Panc1 (cell line): ENCODE data around the gene KRTAP10-2. TPM values are rescaled to one million over a fixed set of nuclear protein-coding genes. Genes with fewer than 3 reads are reported as not detected.
"Not testable (repeated sequence)": the region's sequence is repeated elsewhere in the genome, so short reads cannot be mapped to it uniquely, and the experiment has no call there.

Experiments used
- ATAC-seq: fragments of 200-7000 bp; cut with Tn5 transposase; 2 replicates; pipeline ENCODE4 v1.9.1; 2020; ENCODE audit warnings: mild to moderate bottlenecking, moderate library complexity
- BruUV-seq: library from RNA; stranded (reverse); fragments of 400-500 nt; replicated peaks from 2 replicates; lab custom pipeline; 2021; lab: Mats Ljungman, UMichigan
- CTCF ChIA-PET: fragments of 300-600 bp; sonication (Branson Sonifier 250); formaldehyde crosslinking; loops from one replicate; lab custom pipeline; 2022; ENCODE audit warnings: antibody characterized with exemption; lab: Charles Lee
- POLR2A ChIA-PET: fragments of 300-600 bp; sonication (Branson Sonifier 250); formaldehyde crosslinking; loops from one replicate; lab custom pipeline; 2022; ENCODE audit warnings: antibody characterized with exemption; lab: Charles Lee
- DNase-seq: peaks from one replicate; pipeline ENCODE4 v3.0.0-alpha.2; 2010; ENCODE audit warnings: low read depth, low spot score
- H3K27ac ChIP-seq: 2 replicates; pipeline ENCODE4 v1.5.1; 2011; ENCODE audit warnings: mild to moderate bottlenecking, low read length, inconsistent platforms
- H3K27me3 ChIP-seq: fragments of 200-500 bp; sonication (Bioruptor generic); 2 replicates; pipeline ENCODE4 v1.6.0; 2014; ENCODE audit warnings: low read length, inconsistent platforms; ENCODE audit not compliant: control insufficient read depth, insufficient read depth
- H3K36me3 ChIP-seq: fragments of 200-500 bp; sonication (Bioruptor generic); 2 replicates; pipeline ENCODE4 v1.5.1; 2014; ENCODE audit warnings: inconsistent platforms, mild to moderate bottlenecking, low read length, moderate library complexity; ENCODE audit not compliant: control insufficient read depth, insufficient read depth
- H3K4me1 ChIP-seq: 2 replicates; pipeline ENCODE4 v1.5.1; 2011; ENCODE audit warnings: inconsistent platforms, mild to moderate bottlenecking, low read length, moderate library complexity; ENCODE audit not compliant: control insufficient read depth, insufficient read depth
- H3K4me3 ChIP-seq, 2 experiments: 2 replicates each; pipeline ENCODE4 v1.5.1; 2011 to 2012; ENCODE audit warnings: low read depth in 2 of 2, low read length in 2 of 2, mild to moderate bottlenecking in 2 of 2, inconsistent platforms in 1 of 2, moderate library complexity in 1 of 2
- H3K9me3 ChIP-seq: fragments of 200-500 bp; sonication (Bioruptor generic); 2 replicates; pipeline ENCODE4 v1.5.1; 2014; ENCODE audit warnings: low read depth, mild to moderate bottlenecking, inconsistent platforms, low read length, moderate library complexity; ENCODE audit not compliant: control insufficient read depth, insufficient read depth
- CTCF ChIP-seq: fragments of 450-650 bp; IDR thresholded peaks from 2 replicates; pipeline ENCODE4 v1.5.1; 2017; ENCODE audit warnings: mild to moderate bottlenecking
- POLR2AphosphoS5 ChIP-seq: IDR thresholded peaks from 2 replicates; pipeline ENCODE4 v1.6.1; 2012; ENCODE audit warnings: mild to moderate bottlenecking, low read depth, low read length, moderate library complexity
- REST ChIP-seq, 2 experiments: IDR thresholded peaks; 2 replicates each; pipeline ENCODE4 v1.6.1; 2011 to 2012; ENCODE audit warnings: low read depth in 2 of 2, control low read depth in 1 of 2, low read length in 1 of 2, mild to moderate bottlenecking in 1 of 2, moderate library complexity in 1 of 2; ENCODE audit not compliant: insufficient read depth in 1 of 2
- SIN3A ChIP-seq: IDR thresholded peaks from 2 replicates; pipeline ENCODE4 v1.6.1; 2012; ENCODE audit warnings: low read depth, mild to moderate bottlenecking, low read length, moderate library complexity, borderline replicate concordance; ENCODE audit not compliant: insufficient read depth
- TCF7L2 ChIP-seq: IDR thresholded peaks from 2 replicates; pipeline ENCODE4 v1.6.1; 2011; ENCODE audit warnings: mild to moderate bottlenecking, low read depth, low read length, inconsistent platforms
- in situ Hi-C: cut with HindIII; loops from 2 replicates; pipeline ENCODE4 v1.10.0; 2016; ENCODE audit warnings: low sequenced_read_pairs, low pct_unique_long_range_greater_than_20kb
- intact Hi-C: fragments of 100-400 bp; cut with micrococcal nuclease; formaldehyde crosslinking; loops from one replicate; pipeline ENCODE4 v1.10.0; 2022; ENCODE audit not compliant: unreplicated experiment
- total RNA-seq: library from RNA; stranded (reverse); gene quantifications from one replicate; pipeline ENCODE4 v1.2.1, GENCODE V29; 2021; ENCODE audit not compliant: unreplicated experiment

Gene KRTAP10-2
- total RNA-seq, 1 experiment from 2014 or later, result not detected

GRCh38 chr21:44505673-44506278 is 45.5 kb downstream of the KRTAP10-2 start:
- no TSS peak for BruUV-seq
- TF ChIP-seq SIN3A (no peak), CTCF (no peak), POLR2AphosphoS5 (no peak), REST (IDR thresholded peaks at IDR 0.05; ENCODE audit: insufficient read depth in 1 of 2, low read depth in 2 of 2, low read length in 1 of 2) (no peak), TCF7L2 (no peak)
- intact Hi-C loops (no loop called here), in situ Hi-C loops (no loop called here)
- POLR2A ChIA-PET, result no interaction called here
- no peak overlapping the region for H3K27ac ChIP-seq
- H3K36me3 ChIP-seq, result no peaks in the 10 kb centered on the region
- no peak; the same call in 1 of the 2 replicates for ATAC-seq
- H3K4me1 ChIP-seq, result no peaks in the 10 kb centered on the region
- no peaks in the 10 kb centered on the region for H3K9me3 ChIP-seq
- CTCF ChIA-PET, result no interaction called here
- no peak for DNase-seq
- no peaks in the 10 kb centered on the region for H3K27me3 ChIP-seq
- H3K4me3 ChIP-seq, result no peak overlapping the region

DNA sequence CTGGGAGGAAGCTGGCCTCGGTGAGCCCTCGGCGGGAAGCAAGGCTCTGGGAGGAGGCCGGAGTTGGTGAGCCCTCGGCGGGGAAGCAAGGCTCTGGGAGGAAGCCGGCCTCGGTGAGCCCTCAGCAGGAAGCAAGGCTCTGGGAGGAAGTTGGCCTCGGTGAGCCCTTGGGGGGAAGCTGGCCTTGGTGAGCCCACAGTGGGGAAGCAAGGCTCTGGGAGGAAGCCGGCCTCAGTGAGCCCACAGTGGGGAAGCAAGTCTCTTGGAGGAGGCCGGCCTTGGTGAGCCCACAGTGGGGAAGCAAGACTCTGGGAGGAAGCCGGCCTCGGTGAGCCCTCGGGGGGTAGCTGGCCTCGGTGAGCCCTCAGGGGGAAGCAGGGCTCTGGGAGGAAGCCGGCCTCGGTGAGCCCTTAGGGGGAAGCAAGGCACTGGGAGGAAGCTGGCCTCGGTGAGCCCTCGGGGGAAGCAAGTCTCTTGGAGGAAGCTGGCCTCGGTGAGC is 47.4 kb downstream of the KRTAP10-2 start:
- H3K27ac ChIP-seq, result no peak overlapping the region
- POLR2A ChIA-PET, result no interaction called here
- no peaks in the 10 kb centered on the region for H3K9me3 ChIP-seq
- no peaks in the 10 kb centered on the region for H3K4me1 ChIP-seq
- ATAC-seq (no peak), DNase-seq (no peak)
- intact Hi-C loops (no loop called here), in situ Hi-C loops (no loop called here)
- no TSS peak for BruUV-seq
- no peak for TF ChIP-seq TCF7L2
- TF ChIP-seq POLR2AphosphoS5, result no peak
- TF ChIP-seq SIN3A, result no peak
- no peak for TF ChIP-seq REST (IDR thresholded peaks at IDR 0.05; ENCODE audit: insufficient read depth in 1 of 2, low read depth in 2 of 2, low read length in 1 of 2)
- no peak for TF ChIP-seq CTCF
- H3K27me3 ChIP-seq, result no peaks in the 10 kb centered on the region
- no peaks in the 10 kb centered on the region for H3K36me3 ChIP-seq
- CTCF ChIA-PET, result no interaction called here
- H3K4me3 ChIP-seq, result no peak overlapping the region

GRCh38 chr21:44503006-44503889 is 48.1 kb downstream of the KRTAP10-2 start:
- H3K4me3 ChIP-seq, H3K9me3 ChIP-seq, BruUV-seq, H3K4me1 ChIP-seq, POLR2A ChIA-PET, DNase-seq, H3K27me3 ChIP-seq, in situ Hi-C loops, H3K36me3 ChIP-seq, H3K27ac ChIP-seq, CTCF ChIA-PET, intact Hi-C loops, ATAC-seq: not testable (repeated sequence)
